GM23338 (cell line): ENCODE measurements around the gene ALDH16A1. TPM values are rescaled to one million over a fixed set of nuclear protein-coding genes. Genes with fewer than 3 reads are reported as not detected.
A peak's percentile ranks its signal among the peaks of the same experiment; 100 is the strongest.

Source experiments
- ATAC-seq: fragments of 200-7000 bp; cut with Tn5 transposase; 3 replicates; pipeline ENCODE4 v1.9.1; 2020
- DNase-seq: peaks from one replicate; pipeline ENCODE4 v3.0.0-alpha.2; 2015; ENCODE audit warnings: low spot score
- H2AFZ ChIP-seq: fragments of 200-600 bp; sonication (generic); 2 replicates; pipeline ENCODE4 v1.8.0; 2016; ENCODE audit warnings: antibody characterized with exemption, mild to moderate bottlenecking, moderate library complexity
- H3F3A ChIP-seq: fragments of 200-600 bp; sonication (generic); replicated peaks from 2 replicates; pipeline ENCODE4 v1.8.0; 2017; ENCODE audit warnings: antibody characterized with exemption, mixed run types, low read depth
- H3K27ac ChIP-seq: fragments of 200-600 bp; sonication (generic); 2 replicates; pipeline ENCODE4 v1.6.1; 2016; ENCODE audit warnings: low read depth
- H3K27me3 ChIP-seq: fragments of 200-600 bp; sonication (generic); 2 replicates; pipeline ENCODE4 v1.8.0; 2016; ENCODE audit warnings: mild to moderate bottlenecking, mixed run types, moderate library complexity; ENCODE audit not compliant: insufficient read depth
- H3K36me3 ChIP-seq: fragments of 200-600 bp; sonication (generic); 2 replicates; pipeline ENCODE4 v1.8.0; 2016; ENCODE audit warnings: mild to moderate bottlenecking; ENCODE audit not compliant: insufficient read depth
- H3K4me1 ChIP-seq: fragments of 200-600 bp; sonication (generic); 2 replicates; pipeline ENCODE4 v1.8.0; 2016; ENCODE audit warnings: mild to moderate bottlenecking, moderate library complexity; ENCODE audit not compliant: insufficient read depth
- H3K4me2 ChIP-seq: fragments of 200-600 bp; sonication (generic); 2 replicates; pipeline ENCODE4 v1.7.1; 2017; ENCODE audit warnings: mixed run types
- H3K4me3 ChIP-seq: fragments of 200-600 bp; sonication (generic); 2 replicates; pipeline ENCODE4 v1.6.1; 2016; ENCODE audit warnings: mixed run types
- H3K79me2 ChIP-seq: fragments of 200-600 bp; sonication (generic); replicated peaks from 2 replicates; pipeline ENCODE4 v1.8.0; 2017; ENCODE audit warnings: mild to moderate bottlenecking; ENCODE audit not compliant: insufficient read depth
- H3K9me2 ChIP-seq: fragments of 200-600 bp; sonication (generic); 2 replicates; pipeline ENCODE4 v1.8.0; 2017; ENCODE audit not compliant: insufficient read depth
- H4K20me1 ChIP-seq: fragments of 200-600 bp; sonication (generic); replicated peaks from 2 replicates; pipeline ENCODE4 v1.8.0; 2017; ENCODE audit warnings: mild to moderate bottlenecking; ENCODE audit not compliant: insufficient read depth
- H3K27ac Mint-ChIP-seq: 2 replicates; pipeline ENCODE4 v1.8.0; 2020; ENCODE audit warnings: inconsistent platforms, mild to moderate bottlenecking, moderate library complexity, mixed read lengths
- H3K27me3 Mint-ChIP-seq: 3 replicates; pipeline ENCODE4 v1.8.0; 2022; ENCODE audit warnings: low read depth, mild to moderate bottlenecking, moderate library complexity, mixed read lengths, inconsistent platforms; ENCODE audit not compliant: insufficient read depth, poor library complexity
- H3K36me3 Mint-ChIP-seq: 3 replicates; pipeline ENCODE4 v1.8.0; 2021; ENCODE audit warnings: low read depth, mild to moderate bottlenecking, inconsistent platforms, moderate library complexity, mixed read lengths
- H3K4me1 Mint-ChIP-seq: 3 replicates; pipeline ENCODE4 v1.8.0; 2020; ENCODE audit warnings: mild to moderate bottlenecking, inconsistent platforms, mixed read lengths
- H3K4me3 Mint-ChIP-seq: 3 replicates; pipeline ENCODE4 v1.8.0; 2021; ENCODE audit warnings: moderate library complexity, mild to moderate bottlenecking, inconsistent platforms, mixed read lengths
- H3K9me3 Mint-ChIP-seq: 3 replicates; pipeline ENCODE4 v1.8.0; 2020; ENCODE audit warnings: moderate library complexity, mild to moderate bottlenecking, inconsistent platforms, mixed read lengths
- EZH2phosphoT487 ChIP-seq: fragments of 200-600 bp; sonication (generic); IDR thresholded peaks from one replicate; pipeline ENCODE4 v1.8.1; 2018; ENCODE audit warnings: antibody characterized with exemption; ENCODE audit not compliant: unreplicated experiment
- POLR2AphosphoS5 ChIP-seq: IDR thresholded peaks from 2 replicates; pipeline ENCODE4 v1.6.1; 2016; ENCODE audit warnings: antibody characterized with exemption, low read depth
- REST ChIP-seq: IDR thresholded peaks from one replicate; pipeline ENCODE4 v1.6.1; 2018; ENCODE audit warnings: antibody characterized with exemption; ENCODE audit not compliant: unreplicated experiment
- ZNF462 ChIP-seq: fragments of 250-450 bp; sonication (Bioruptor Pico); IDR thresholded peaks from 2 replicates; pipeline ENCODE4 v1.5.0; 2020; ENCODE audit warnings: mild to moderate bottlenecking, moderate library complexity
- polyA plus RNA-seq: library from polyadenylated mRNA; unstranded; fragments of >200 nt; fragmentation: Nextera tagmentation; extraction: Ambion mirVana; gene quantifications from 2 replicates; pipeline ENCODE4 v1.2.1, GENCODE V29; 2016
- total RNA-seq: library from RNA; depleted of rRNA; stranded (reverse); fragments of >200 nt; shearing (Covaris generic); gene quantifications from 2 replicates; pipeline ENCODE4 v1.2.3, GENCODE V29; 2014

Gene ALDH16A1
- total and polyA plus RNA-seq, 2 experiments from 2014 or later: 16.8 to 57.3 TPM

GRCh38 chr19:49468199-49468598 is 15.2 kb downstream of the ALDH16A1 start (continued):
- TF ChIP-seq ZNF462 (no peak), REST (no peak), POLR2AphosphoS5 (no peak)

GRCh38 chr19:49468746-49469447 is 15.9 kb downstream of the ALDH16A1 start:
- H3K4me1 ChIP-seq: peaks cover 9% of the 10 kb centered on the region; the same call in 1 of the 2 replicates
- H3K79me2 ChIP-seq: no peaks in the 10 kb centered on the region
- no peak overlapping the region for H3K4me3 ChIP-seq
- no peaks in the 10 kb centered on the region for H3K27me3 ChIP-seq
- 0 out of 2 replicates have a peak, but pooled peaks cover 16% of the 10 kb centered on the region for H3F3A ChIP-seq
- DNase-seq: peak; percentile 100
- Mint-ChIP-seq H3K4me3 (no peak overlapping the region), H3K27me3 (peaks cover 21% of the 10 kb centered on the region), H3K27ac (peak overlapping the region; percentile 85), H3K36me3 (peaks cover 30% of the 10 kb centered on the region), H3K9me3 (no peaks in the 10 kb centered on the region), H3K4me1 (peaks cover 6% of the 10 kb centered on the region)
- H3K36me3 ChIP-seq: no peaks in the 10 kb centered on the region
- H3K9me2 ChIP-seq: no peaks in the 10 kb centered on the region
- ATAC-seq: peak; percentile 88
- H3K4me2 ChIP-seq: peak overlapping the region; percentile 1; the same call in 1 of the 2 replicates
- no peak overlapping the region for H2AFZ ChIP-seq
- no peaks in the 10 kb centered on the region; the same call in 1 of the 2 replicates for H4K20me1 ChIP-seq
- H3K27ac ChIP-seq: no peak overlapping the region
- TF ChIP-seq ZNF462 (no peak), EZH2phosphoT487 (no peak), POLR2AphosphoS5 (no peak)
